AG04450 (cell line): ENCODE results near the gene CHRDL1. TPM values are rescaled to one million over a fixed set of nuclear protein-coding genes. Genes with fewer than 3 reads are reported as not detected.

Experiments used
- CTCF ChIA-PET: fragments of 300-600, 350-600 bp; formaldehyde crosslinking; extraction: SDS; loops from one replicate; lab custom pipeline; 2022; ENCODE audit warnings: antibody characterized with exemption, inconsistent platforms; lab: Charles Lee
- POLR2A ChIA-PET: fragments of 350-600 bp; formaldehyde crosslinking; extraction: SDS; loops from one replicate; lab custom pipeline; 2021; ENCODE audit warnings: antibody characterized with exemption, inconsistent platforms; lab: Yijun Ruan, JAX
- DNase-seq: peaks from one replicate; pipeline ENCODE4 v3.0.0-alpha.2; 2011; ENCODE audit warnings: low read depth, low spot score
- H3K27ac ChIP-seq: one replicate; pipeline ENCODE4 v1.5.1; 2012; ENCODE audit warnings: low read depth, low read length, control low read depth
- H3K27me3 ChIP-seq: one replicate; pipeline ENCODE4 v1.6.0; 2012; ENCODE audit warnings: low read length; ENCODE audit not compliant: control insufficient read depth, insufficient read depth
- H3K4me3 ChIP-seq: 2 replicates; pipeline ENCODE4 v1.5.1; 2011; ENCODE audit warnings: mild to moderate bottlenecking, low read depth, low read length, control low read depth
- H3K9me3 ChIP-seq: 2 replicates; pipeline ENCODE4 v1.5.1; 2012; ENCODE audit warnings: low read length; ENCODE audit not compliant: control insufficient read depth, insufficient read depth
- CTCF ChIP-seq: IDR thresholded peaks from 2 replicates; pipeline ENCODE4 v1.5.1; 2011; ENCODE audit warnings: low read depth, low read length, control low read depth, inconsistent platforms
- polyA plus RNA-seq: library from polyadenylated mRNA; depleted of rRNA; stranded (reverse); fragments of >200 nt; gene quantifications from 2 replicates; pipeline ENCODE4 v1.2.3, GENCODE V29; 2011

The CHRDL1 gene
- polyA plus RNA-seq, 1 experiment: 0.14 TPM

- Histone ChIP-seq H3K27me3 (no peaks in the 10 kb centered on the region), H3K4me3 (no peak overlapping the region), H3K9me3 (no peaks in the 10 kb centered on the region), H3K27ac (no peak overlapping the region)
- POLR2A ChIA-PET: no interaction called here
- no peak for TF ChIP-seq CTCF
- CTCF ChIA-PET: no interaction called here
- DNase-seq: no peak
These were observed 47.3 kb downstream of the CHRDL1 start for GRCh38 chrX:110748256-110748806.

GRCh38 chrX:110746014-110746413 is 49.6 kb downstream of the CHRDL1 start:
- CTCF ChIA-PET: no interaction called here

GRCh38 chrX:110745288-110745687 is 50.3 kb downstream of the CHRDL1 start:
- DNase-seq: no peak
- POLR2A ChIA-PET: no interaction called here
- Histone ChIP-seq H3K27me3 (no peaks in the 10 kb centered on the region), H3K27ac (no peak overlapping the region), H3K9me3 (no peaks in the 10 kb centered on the region), H3K4me3 (no peak overlapping the region)
- no peak for TF ChIP-seq CTCF
- CTCF ChIA-PET: no interaction called here

More at GRCh38 chrX:110746014-110746413, 49.6 kb downstream of the CHRDL1 start:
- H3K27me3 ChIP-seq: no peaks in the 10 kb centered on the region
- no peak overlapping the region for H3K27ac ChIP-seq
- DNase-seq: no peak
- H3K9me3 ChIP-seq: no peaks in the 10 kb centered on the region
- POLR2A ChIA-PET: no interaction called here
- no peak overlapping the region for H3K4me3 ChIP-seq
- no peak for TF ChIP-seq CTCF

- no peak overlapping the region for H3K27ac ChIP-seq
- H3K27me3 ChIP-seq: no peaks in the 10 kb centered on the region
- H3K9me3 ChIP-seq: no peaks in the 10 kb centered on the region
- ChIA-PET CTCF (no interaction called here), POLR2A (no interaction called here)
- no peak for TF ChIP-seq CTCF
- H3K4me3 ChIP-seq: no peak overlapping the region
- no peak for DNase-seq
These were observed 51.8 kb downstream of the CHRDL1 start for GRCh38 chrX:110743679-110744340.

- CTCF ChIA-PET: no interaction called here
- H3K9me3 ChIP-seq: no peaks in the 10 kb centered on the region
- H3K27ac ChIP-seq: no peak overlapping the region
- no peak overlapping the region for H3K4me3 ChIP-seq
- POLR2A ChIA-PET: no interaction called here
- DNase-seq: no peak
- no peaks in the 10 kb centered on the region for H3K27me3 ChIP-seq
- TF ChIP-seq CTCF: no peak
These were observed 54.3 kb downstream of the CHRDL1 start for GRCh38 chrX:110741213-110741796.
